HCT116 (cell line): ENCODE measurements around the gene CHD2. TPM values are rescaled to one million over a fixed set of nuclear protein-coding genes. Genes with fewer than 3 reads are reported as not detected.

Experiments used
- ATAC-seq: fragments of 200-7000 bp; cut with Tn5 transposase; 2 replicates; pipeline ENCODE4 v1.9.1; 2020; ENCODE audit warnings: mild to moderate bottlenecking, moderate library complexity
- BruUV-seq: library from RNA; stranded (reverse); fragments of 400-500 nt; replicated peaks from 2 replicates; lab custom pipeline; 2021; lab: Mats Ljungman, UMichigan
- CTCF ChIA-PET: fragments of 300-600 bp; sonication (Branson Sonifier 250); formaldehyde crosslinking; loops from one replicate; lab custom pipeline; 2021; ENCODE audit warnings: antibody characterized with exemption; lab: Charles Lee
- POLR2A ChIA-PET: fragments of 300-600, 350-600 bp; sonication (Branson Sonifier 250); formaldehyde crosslinking; loops from one replicate; lab custom pipeline; 2021; ENCODE audit warnings: antibody characterized with exemption; lab: Charles Lee
- RAD21 ChIA-PET, 2 experiments: fragments of 300-600 bp; sonication (Branson Sonifier 250); formaldehyde crosslinking; loops; one replicate each; lab custom pipeline; 2023; ENCODE audit warnings: low total read pairs in 2 of 2; ENCODE audit not compliant: uncharacterized antibody in 2 of 2, unreplicated experiment in 2 of 2, low non-redundant PET in 1 of 2; lab: Charles Lee
- DNase-seq: peaks from one replicate; pipeline ENCODE4 v3.0.0-alpha.2; 2010; ENCODE audit warnings: low read depth, low spot score
- H2AFZ ChIP-seq: fragments of 200-600 bp; shearing (Covaris generic), sonication (generic); 2 replicates; pipeline ENCODE4 v1.6.1; 2017; ENCODE audit warnings: low read depth, mixed run types, mixed read lengths, antibody characterized with exemption, low read length; ENCODE audit not compliant: poor library complexity, severe bottlenecking
- H3K27ac ChIP-seq: 2 replicates; pipeline ENCODE4 v1.5.1; 2012; ENCODE audit warnings: low read depth, low read length
- H3K27me3 ChIP-seq: fragments of 200-600 bp; sonication (generic); 2 replicates; pipeline ENCODE4 v1.6.1; 2016; ENCODE audit warnings: mixed run types, low read length, mixed read lengths; ENCODE audit not compliant: insufficient read depth
- H3K36me3 ChIP-seq, 2 experiments: fragments of 200-500 bp in 1 of 2; fragments of 200-600 bp in 1 of 2; sonication (Bioruptor generic) in 1 of 2; sonication (generic) in 1 of 2; 2 replicates each; pipeline versions ENCODE4 v1.5.1 to v1.6.1; 2014 to 2016; ENCODE audit warnings: low read length in 2 of 2, inconsistent platforms in 1 of 2, mixed read lengths in 1 of 2, mixed run types in 1 of 2; ENCODE audit not compliant: insufficient read depth in 2 of 2, control insufficient read depth in 1 of 2
- H3K4me1 ChIP-seq, 2 experiments: fragments of 200-600 bp in 1 of 2; sonication (generic) in 1 of 2; 2 replicates each; pipeline versions ENCODE4 v1.5.1 to v1.6.1; 2012 to 2017; ENCODE audit warnings: low read length in 2 of 2, inconsistent platforms in 1 of 2, mild to moderate bottlenecking in 1 of 2, mixed read lengths in 1 of 2, mixed run types in 1 of 2, moderate library complexity in 1 of 2; ENCODE audit not compliant: insufficient read depth in 2 of 2, control insufficient read depth in 1 of 2
- H3K4me2 ChIP-seq: fragments of 200-600 bp; sonication (generic); 2 replicates; pipeline ENCODE4 v1.6.1; 2017; ENCODE audit warnings: mixed run types, low read length, mixed read lengths
- H3K4me3 ChIP-seq, 2 experiments: fragments of 200-600 bp in 1 of 2; sonication (generic) in 1 of 2; replicated peaks in 1 of 2; 2 replicates each; pipeline ENCODE4 v1.5.1; 2011 to 2016; ENCODE audit warnings: low read length in 2 of 2, control low read depth in 1 of 2, low read depth in 1 of 2, mild to moderate bottlenecking in 1 of 2, mixed read lengths in 1 of 2, mixed run types in 1 of 2
- H3K79me2 ChIP-seq: fragments of 200-600 bp; sonication (generic); 2 replicates; pipeline ENCODE4 v1.6.1; 2017; ENCODE audit warnings: mild to moderate bottlenecking, mixed run types, low read length, moderate library complexity, mixed read lengths; ENCODE audit not compliant: insufficient read depth
- H3K9ac ChIP-seq: fragments of 200-600 bp; sonication (generic); 2 replicates; pipeline ENCODE4 v1.6.1; 2016; ENCODE audit warnings: low read length, mixed read lengths
- H3K9me2 ChIP-seq: fragments of 200-600 bp; sonication (generic), shearing (Covaris generic); 2 replicates; pipeline ENCODE4 v1.6.1; 2017; ENCODE audit warnings: mixed run types, mild to moderate bottlenecking, moderate library complexity; ENCODE audit not compliant: insufficient read depth
- H3K9me3 ChIP-seq, 2 experiments: fragments of 200-500 bp in 1 of 2; fragments of 200-600 bp in 1 of 2; sonication (Bioruptor generic) in 1 of 2; sonication (generic) in 1 of 2; 2 replicates each; pipeline ENCODE4 v1.6.1; 2014 to 2017; ENCODE audit warnings: low read length in 2 of 2, mixed read lengths in 2 of 2, inconsistent platforms in 1 of 2, low read depth in 1 of 2, mild to moderate bottlenecking in 1 of 2, mixed run types in 1 of 2, moderate library complexity in 1 of 2; ENCODE audit not compliant: control insufficient read depth in 1 of 2, insufficient read depth in 1 of 2
- H4K20me1 ChIP-seq: fragments of 200-600 bp; sonication (generic), shearing (Covaris generic); 2 replicates; pipeline ENCODE4 v1.6.1; 2017; ENCODE audit warnings: mixed run types, mild to moderate bottlenecking, moderate library complexity; ENCODE audit not compliant: insufficient read depth
- ATF3 ChIP-seq: IDR thresholded peaks from 2 replicates; pipeline ENCODE4 v1.6.1; 2012
- CEBPB ChIP-seq: IDR thresholded peaks from 2 replicates; pipeline ENCODE4 v1.6.1; 2012; ENCODE audit warnings: low read depth
- CTCF ChIP-seq, 3 experiments: fragments of 200-600 bp in 1 of 3; sonication (generic) in 1 of 3; IDR thresholded peaks in 2 of 3; conservative IDR thresholded peaks in 1 of 3; 2 replicates each; pipeline ENCODE4 v1.5.1; 2012 to 2017; ENCODE audit warnings: low read depth in 2 of 3, low read length in 2 of 3, antibody characterized with exemption in 1 of 3, borderline replicate concordance in 1 of 3, control low read depth in 1 of 3, mild to moderate bottlenecking in 1 of 3, mixed read lengths in 1 of 3, mixed run types in 1 of 3, moderate library complexity in 1 of 3; ENCODE audit not compliant: insufficient read depth in 1 of 3
- ELF1 ChIP-seq: IDR thresholded peaks from 2 replicates; pipeline ENCODE4 v1.6.1; 2012; ENCODE audit warnings: low read depth, borderline replicate concordance
- EZH2 ChIP-seq: fragments of 200-600 bp; sonication (generic); IDR thresholded peaks from 2 replicates; pipeline ENCODE4 v1.6.1; 2017; ENCODE audit warnings: antibody characterized with exemption, mixed run types
- EZH2phosphoT487 ChIP-seq: fragments of 200-600 bp; IDR thresholded peaks from 2 replicates; pipeline ENCODE4 v1.6.1; 2018; ENCODE audit warnings: antibody characterized with exemption, borderline replicate concordance
- FOSL1 ChIP-seq: IDR thresholded peaks from 2 replicates; pipeline ENCODE4 v1.6.1; 2012; ENCODE audit warnings: low read depth
- JUND ChIP-seq: IDR thresholded peaks from 2 replicates; pipeline ENCODE4 v1.6.1; 2012
- MAX ChIP-seq: IDR thresholded peaks from 2 replicates; pipeline ENCODE4 v1.6.1; 2012
- POLR2A ChIP-seq: IDR thresholded peaks from 2 replicates; pipeline ENCODE4 v1.7.0; 2011; ENCODE audit warnings: borderline replicate concordance; ENCODE audit not compliant: insufficient read depth, insufficient read length; ENCODE audit errors: extremely low read depth
- POLR2AphosphoS5 ChIP-seq: IDR thresholded peaks from 2 replicates; pipeline ENCODE4 v1.6.1; 2011; ENCODE audit warnings: mild to moderate bottlenecking, low read depth, low read length, moderate library complexity
- RAD21 ChIP-seq: IDR thresholded peaks from 2 replicates; pipeline ENCODE4 v1.6.1; 2012; ENCODE audit warnings: low read depth, mild to moderate bottlenecking
- SIN3A ChIP-seq: IDR thresholded peaks from 2 replicates; pipeline ENCODE4 v1.6.1; 2012; ENCODE audit warnings: low read depth
- SP1 ChIP-seq: IDR thresholded peaks from 2 replicates; pipeline ENCODE4 v1.6.1; 2012; ENCODE audit warnings: low read depth
- TCF7L2 ChIP-seq: IDR thresholded peaks from 2 replicates; pipeline ENCODE4 v1.7.0; 2011; ENCODE audit warnings: borderline replicate concordance, inconsistent platforms; ENCODE audit not compliant: insufficient read depth, insufficient read length; ENCODE audit errors: extremely low read depth
- YY1 ChIP-seq: IDR thresholded peaks from 2 replicates; pipeline ENCODE4 v1.6.1; 2011; ENCODE audit warnings: low read length, low read depth, moderate library complexity, mild to moderate bottlenecking; ENCODE audit not compliant: insufficient replicate concordance; ENCODE audit errors: extremely low read depth
- ZFX ChIP-seq: fragments of 450-650 bp; IDR thresholded peaks from 2 replicates; pipeline ENCODE4 v1.6.1; 2017
- ZNF274 ChIP-seq: fragments of 200-500 bp; sonication (Bioruptor generic); IDR thresholded peaks from 2 replicates; pipeline ENCODE4 v1.6.1; 2014; ENCODE audit warnings: mild to moderate bottlenecking, low read depth, low read length, inconsistent platforms
- intact Hi-C: fragments of 100-400 bp; cut with micrococcal nuclease; formaldehyde crosslinking; loops from 2 replicates; pipeline ENCODE4 v1.10.0; 2022
- total RNA-seq: library from RNA; stranded (reverse); gene quantifications from one replicate; pipeline ENCODE4 v1.2.1, GENCODE V29; 2021; ENCODE audit not compliant: unreplicated experiment

The CHD2 gene
- total RNA-seq, 1 experiment from 2014 or later, result 116 TPM

GRCh38 chr15:92953566-92953965 lies 53.4 kb downstream of the CHD2 start:
- Histone ChIP-seq H3K79me2 (peaks cover 91% of the 10 kb centered on the region), H3K9ac (no peak overlapping the region), H3K9me3 (peaks cover 5 to 18% of the 10 kb centered on the region in 2 experiments; a peak in 3 of 4 replicates), H4K20me1 (0 out of 2 replicates have a peak, but pooled peaks cover 4% of the 10 kb centered on the region), H2AFZ (no peak overlapping the region), H3K4me1 (no peaks in the 10 kb centered on the region), H3K9me2 (no peaks in the 10 kb centered on the region), H3K27ac (no peak overlapping the region), H3K36me3 (peaks cover 72 to 85% of the 10 kb centered on the region in 2 experiments), H3K27me3 (no peaks in the 10 kb centered on the region), H3K4me2 (no peak overlapping the region), H3K4me3 (no peak overlapping the region)
- ATAC-seq (no peak), DNase-seq (no peak)
- CTCF ChIA-PET, result interaction anchor here (0.8 kb wide), 1 partner anchor 156 kb away, joined by 5 read pairs; no protein-coding TSS in a partner anchor
- POLR2A ChIA-PET, result no interaction called here
- TF ChIP-seq JUND, result no peak
- TF ChIP-seq FOSL1, result no peak
- TF ChIP-seq POLR2A, result no peak
- no peak for TF ChIP-seq ZNF274
- TF ChIP-seq MAX, result no peak
- no peak for TF ChIP-seq EZH2phosphoT487
- TF ChIP-seq EZH2, result no peak
- TF ChIP-seq SP1, result no peak
- TF ChIP-seq ELF1, result no peak
- TF ChIP-seq ATF3, result no peak
- RAD21 ChIA-PET, result no interaction called here
- TSS peak; percentile 6 for BruUV-seq
- intact Hi-C loops, result no loop called here

GRCh38 chr15:92954002-92954401 lies 53.9 kb downstream of the CHD2 start:
- Histone ChIP-seq H3K9me3 (peaks cover 5 to 15% of the 10 kb centered on the region in 2 experiments; a peak in 3 of 4 replicates), H3K4me3 (no peak overlapping the region), H3K27me3 (no peaks in the 10 kb centered on the region), H3K4me2 (no peak overlapping the region), H3K27ac (no peak overlapping the region), H4K20me1 (peaks cover 8% of the 10 kb centered on the region; the same call in 1 of the 2 replicates), H3K4me1 (no peaks in the 10 kb centered on the region), H3K36me3 (peaks cover 69 to 85% of the 10 kb centered on the region in 2 experiments), H3K9ac (no peak overlapping the region), H2AFZ (no peak overlapping the region), H3K9me2 (no peaks in the 10 kb centered on the region), H3K79me2 (peaks cover 91% of the 10 kb centered on the region)
- RAD21 ChIA-PET, result no interaction called here
- no TSS peak for BruUV-seq
- ATAC-seq (no peak), DNase-seq (no peak)
- CTCF ChIA-PET, result interaction anchor here (0.8 kb wide), 1 partner anchor 156 kb away, joined by 5 read pairs; no protein-coding TSS in a partner anchor
- intact Hi-C loops, result no loop called here
- POLR2A ChIA-PET, result no interaction called here
- no peak for TF ChIP-seq CTCF (IDR thresholded peaks at IDR 0.05 in 2 of 3, conservative IDR thresholded peaks at IDR 0.05 in 1 of 3; ENCODE audit: borderline replicate concordance in 1 of 3, insufficient read depth in 1 of 3, low read depth in 2 of 3, low read length in 2 of 3)
- no peak for TF ChIP-seq POLR2AphosphoS5
- TF ChIP-seq YY1, result no peak
- no peak for TF ChIP-seq ZFX
- TF ChIP-seq RAD21, result no peak
- TF ChIP-seq CEBPB, result no peak
- no peak for TF ChIP-seq SIN3A
- TF ChIP-seq TCF7L2, result no peak
- TF ChIP-seq ZNF274, result no peak
